Measurements from ENCODE around the gene COL20A1.
A peak's percentile ranks its signal among the peaks of the same experiment; 100 is the strongest.
"Not testable (repeated sequence)": the region's sequence is repeated elsewhere in the genome, so short reads cannot be mapped to it uniquely, and the experiment has no call there.

Gene COL20A1

GRCh38 chr20:63377951-63378381 lies 85.0 kb downstream of the COL20A1 start:
- no peak for TF ChIP-seq CTCF (IDR thresholded peaks at IDR 0.05; ENCODE audit: borderline replicate concordance, insufficient read depth, low read depth, low read length)
- no peak overlapping the region for H3K4me3 ChIP-seq (ENCODE audit: low read depth, low read length)

DNA sequence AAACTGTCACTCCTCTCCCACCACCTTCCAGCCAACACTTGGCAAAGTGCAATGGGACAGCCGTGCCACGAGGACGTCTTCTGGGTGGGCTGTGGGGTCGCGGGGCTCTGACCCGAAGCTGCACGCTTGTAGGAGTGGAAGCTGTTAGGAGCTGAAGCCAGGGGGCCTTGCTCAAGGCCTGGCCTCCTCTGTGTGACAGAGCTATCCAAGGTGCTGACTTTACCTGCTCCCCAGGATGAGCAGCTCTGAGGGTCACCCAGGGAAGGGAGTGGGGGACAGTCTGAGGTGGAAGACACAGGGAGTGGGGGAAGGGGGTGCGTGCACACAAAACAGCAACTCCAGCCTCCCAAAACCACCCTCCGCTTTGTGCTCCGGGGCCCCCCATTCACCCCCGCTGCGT lies 85.6 kb downstream of the COL20A1 start:
- no peak overlapping the region for H3K4me3 ChIP-seq (ENCODE audit: low read depth, low read length)
- no peak for TF ChIP-seq CTCF (IDR thresholded peaks at IDR 0.05; ENCODE audit: borderline replicate concordance, insufficient read depth, low read depth, low read length)

- no peak overlapping the region for H3K4me3 ChIP-seq (ENCODE audit: low read depth, low read length)
- no peak for TF ChIP-seq CTCF (IDR thresholded peaks at IDR 0.05; ENCODE audit: borderline replicate concordance, insufficient read depth, low read depth, low read length)
Observed at GRCh38 chr20:63379296-63379695, 86.3 kb downstream of the COL20A1 start.

DNA sequence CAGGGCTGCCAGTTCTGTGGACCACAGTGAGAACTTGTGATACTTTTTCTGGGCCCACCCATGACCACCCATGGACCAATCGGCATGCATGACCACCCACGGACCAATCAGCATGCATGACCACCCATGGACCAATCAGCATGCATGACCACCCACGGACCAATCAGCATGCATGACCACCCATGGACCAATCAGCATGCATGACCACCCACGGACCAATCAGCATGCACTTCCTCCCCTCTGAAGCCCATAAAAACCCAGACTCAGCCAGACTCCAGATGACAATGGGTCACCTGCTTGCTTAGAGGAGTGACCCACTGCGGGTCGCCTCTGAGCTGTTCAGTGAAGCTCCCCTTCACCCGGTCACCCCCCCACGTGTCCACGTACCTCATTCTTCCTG lies 86.9 kb downstream of the COL20A1 start:
- H3K4me3 ChIP-seq (ENCODE audit: low read depth, low read length), result not testable (repeated sequence)

GRCh38 chr20:63380346-63380870 lies 87.4 kb downstream of the COL20A1 start:
- TF ChIP-seq CTCF (IDR thresholded peaks at IDR 0.05; ENCODE audit: borderline replicate concordance, insufficient read depth, low read depth, low read length), result no peak
- no peak overlapping the region for H3K4me3 ChIP-seq (ENCODE audit: low read depth, low read length)

- no peak overlapping the region for H3K4me3 ChIP-seq (ENCODE audit: low read depth, low read length)
- TF ChIP-seq CTCF (IDR thresholded peaks at IDR 0.05; ENCODE audit: borderline replicate concordance, insufficient read depth, low read depth, low read length), result peak; percentile 96
Observed at GRCh38 chr20:63381781-63382431, 88.9 kb downstream of the COL20A1 start.

DNA sequence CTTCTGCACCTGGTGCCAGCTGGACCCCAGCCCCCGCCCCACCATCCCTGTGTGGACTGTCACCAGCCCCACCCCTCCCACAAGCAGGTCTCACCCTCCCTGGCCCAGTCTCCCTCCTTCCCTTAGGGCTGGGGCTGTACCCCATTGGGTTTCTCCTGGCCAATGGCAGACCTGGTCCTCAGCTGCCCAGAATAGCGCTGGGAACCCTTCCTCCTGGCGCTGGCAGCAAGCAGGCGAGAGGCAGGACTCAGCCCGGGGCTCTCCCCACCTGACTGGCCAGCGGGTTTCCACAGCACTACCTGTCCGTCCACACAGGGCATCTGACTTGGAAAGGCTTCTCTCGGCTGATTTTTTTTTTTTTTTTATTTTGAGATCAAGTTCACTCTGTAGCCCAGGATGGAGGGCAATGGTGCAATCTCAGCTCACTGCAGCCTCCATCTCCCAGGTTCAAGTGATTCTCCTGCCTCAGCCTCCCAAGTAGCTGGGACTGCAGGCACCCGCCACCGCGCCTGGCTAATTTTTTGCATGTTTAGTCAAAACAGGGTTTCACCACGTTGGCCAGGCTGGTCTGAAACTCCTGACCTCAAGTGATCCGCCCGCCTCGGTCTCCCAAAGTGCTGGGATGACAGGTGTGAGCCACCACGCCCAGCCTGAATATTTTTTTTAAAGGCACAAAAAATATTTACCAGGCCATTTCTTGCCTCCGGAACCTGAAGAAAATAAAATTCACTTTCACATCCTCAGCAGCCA lies 89.7 kb downstream of the COL20A1 start:
- no peak for TF ChIP-seq CTCF (IDR thresholded peaks at IDR 0.05; ENCODE audit: borderline replicate concordance, insufficient read depth, low read depth, low read length)

More for the DNA sequence above, 89.7 kb downstream of the COL20A1 start:
- no peak overlapping the region for H3K4me3 ChIP-seq (ENCODE audit: low read depth, low read length)

Data from GM12875 (cell line).